GM21737 (cell line): ENCODE measurements around the gene HYDIN.
"Not testable (repeated sequence)": the region's sequence is repeated elsewhere in the genome, so short reads cannot be mapped to it uniquely, and the experiment has no call there.

Experiments
- ATAC-seq: cut with Tn5 transposase; IDR thresholded peaks from one replicate; pipeline ENCODE4 v1.9.1; 2021; ENCODE audit warnings: mild to moderate bottlenecking, moderate library complexity; ENCODE audit not compliant: unreplicated experiment

Gene HYDIN

DNA sequence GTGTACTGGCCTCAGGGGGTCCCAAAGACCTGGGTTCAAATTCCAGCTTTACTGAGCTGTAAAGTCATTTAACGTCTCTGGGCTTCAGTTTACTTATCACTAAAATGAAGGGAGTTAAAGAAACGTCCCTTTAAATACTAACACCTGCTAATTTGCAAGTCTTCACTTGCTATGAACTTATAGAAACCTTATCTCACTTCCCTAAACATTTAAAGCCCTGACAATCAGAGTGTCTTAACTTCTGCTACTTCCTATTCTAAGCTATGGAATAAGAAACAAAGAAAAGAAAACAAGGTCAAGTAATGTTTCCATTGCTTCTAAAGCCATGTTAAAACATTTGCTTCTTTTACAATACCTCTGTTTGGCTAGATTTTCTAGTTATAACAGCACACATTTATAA, 87.3 kb downstream of the HYDIN start:
- ATAC-seq: not testable (repeated sequence)

DNA sequence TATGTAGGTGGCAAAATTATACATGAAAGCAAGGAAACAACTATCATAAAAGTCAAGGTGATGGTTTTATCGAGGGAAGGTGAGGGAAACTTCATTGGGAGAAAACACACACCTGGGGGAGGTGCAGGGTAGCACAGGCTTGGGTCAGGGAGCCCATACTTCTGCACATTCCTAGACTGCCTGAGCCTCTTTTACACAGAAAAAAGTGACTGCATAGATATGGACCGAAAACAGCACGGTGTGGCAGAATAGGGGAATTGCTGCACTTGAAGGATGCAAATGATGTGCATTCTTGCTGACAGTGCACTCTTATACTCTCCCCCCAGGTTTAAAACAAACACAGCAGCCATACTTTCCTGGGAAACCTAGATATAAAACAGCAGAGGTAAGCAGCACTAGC, 120.0 kb downstream of the HYDIN start:
- not testable (repeated sequence) for ATAC-seq

DNA sequence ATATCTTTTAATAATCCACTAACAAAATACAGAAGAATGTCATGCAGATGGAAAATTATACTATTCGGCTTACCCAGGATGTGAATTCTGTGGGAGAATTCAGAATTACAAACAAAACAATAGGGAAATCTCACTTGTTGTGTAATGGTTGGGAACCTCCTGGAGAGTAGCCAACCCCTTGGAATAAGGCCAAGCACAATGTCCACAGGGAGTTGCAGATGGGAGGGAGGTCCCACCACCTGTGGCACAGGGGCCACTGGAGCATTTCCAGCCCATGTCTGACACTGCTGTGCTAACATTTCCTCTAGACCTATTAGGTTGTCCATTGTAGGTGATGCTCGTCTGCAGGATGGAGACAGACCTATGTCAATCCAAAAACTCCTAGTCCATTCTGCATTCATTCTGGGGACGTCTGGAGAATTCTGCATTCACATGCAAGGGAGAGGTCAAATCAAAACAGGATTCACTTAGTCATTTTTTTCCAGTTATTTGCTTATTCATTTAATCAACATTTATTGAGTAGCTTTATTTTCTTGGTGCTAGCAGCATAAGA, 120.8 kb downstream of the HYDIN start:
- ATAC-seq: not testable (repeated sequence)

DNA sequence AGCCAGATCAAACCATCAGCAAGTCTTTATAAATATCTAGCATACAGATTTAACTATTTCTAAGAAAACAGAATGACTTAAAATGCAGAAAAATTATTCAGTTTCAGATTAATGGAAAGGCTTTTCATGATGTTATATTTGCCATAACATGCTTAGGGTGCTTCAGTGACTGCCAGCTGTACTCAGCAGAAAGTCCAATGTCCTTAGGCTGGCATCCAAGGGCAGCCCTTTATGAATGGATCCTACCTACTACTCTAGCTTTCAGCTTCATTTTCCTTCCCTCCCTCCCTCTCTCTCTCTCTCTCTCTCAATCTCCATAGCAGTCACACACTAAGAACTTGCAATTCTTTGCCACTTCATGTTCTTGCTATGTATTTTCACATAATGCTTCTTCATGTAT, 124.6 kb downstream of the HYDIN start:
- not testable (repeated sequence) for ATAC-seq

DNA sequence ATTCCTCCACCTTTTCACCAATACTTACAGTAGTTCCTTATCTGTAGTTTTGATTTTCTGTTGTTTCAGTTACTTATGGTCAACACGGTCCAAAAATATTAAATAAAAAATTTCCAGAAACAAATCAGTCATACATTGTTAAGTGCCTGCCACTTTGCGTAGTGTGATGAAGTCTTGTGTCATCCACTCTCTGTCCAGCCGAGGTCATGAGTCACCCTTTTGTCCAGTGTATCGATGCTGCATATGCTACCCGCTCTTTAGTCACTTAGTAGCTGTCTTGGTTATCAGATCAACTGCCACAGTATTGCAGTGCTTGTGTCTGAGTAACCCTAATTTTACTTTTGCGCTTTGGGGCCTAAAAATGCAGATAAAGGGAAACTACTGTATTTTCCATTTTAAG, 146.9 kb downstream of the HYDIN start:
- not testable (repeated sequence) for ATAC-seq

DNA sequence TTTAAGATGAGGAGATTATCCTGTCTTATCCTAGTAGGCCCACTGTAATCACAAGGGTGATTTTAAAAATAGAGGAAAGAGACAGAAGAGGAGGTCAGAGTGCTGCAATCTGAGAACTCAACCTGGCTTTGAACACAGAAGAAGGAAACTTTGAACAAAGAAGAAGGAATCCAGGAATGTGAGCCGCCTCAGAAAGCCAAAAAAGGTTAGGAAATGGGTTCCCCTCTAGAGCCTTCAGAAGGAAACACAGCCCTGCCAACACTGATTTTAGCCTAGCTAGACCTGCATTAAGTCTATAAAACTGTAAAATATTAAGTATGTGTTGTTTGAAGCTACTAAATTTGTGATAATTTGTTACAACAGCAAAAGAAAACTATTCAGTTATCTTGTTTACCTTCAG, 149.7 kb downstream of the HYDIN start:
- ATAC-seq: not testable (repeated sequence)

DNA sequence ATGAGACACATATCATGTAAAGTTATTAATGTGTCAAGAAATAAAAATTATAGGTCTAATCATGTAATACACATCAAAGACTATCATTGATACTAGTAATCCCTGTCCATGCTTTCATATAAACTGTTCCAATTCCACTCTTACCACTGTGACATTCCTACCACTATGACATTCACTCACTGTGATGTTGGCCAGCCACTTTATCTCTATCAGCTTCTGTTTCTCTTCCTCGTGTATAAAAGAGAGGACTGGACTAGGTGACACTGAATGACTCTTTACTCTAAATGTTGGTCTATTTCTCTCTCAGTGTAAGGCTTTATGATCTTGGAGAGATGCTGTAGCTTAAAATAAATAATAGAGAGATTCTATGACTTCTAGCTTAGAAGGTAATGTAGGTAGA, 150.3 kb downstream of the HYDIN start:
- not testable (repeated sequence) for ATAC-seq

DNA sequence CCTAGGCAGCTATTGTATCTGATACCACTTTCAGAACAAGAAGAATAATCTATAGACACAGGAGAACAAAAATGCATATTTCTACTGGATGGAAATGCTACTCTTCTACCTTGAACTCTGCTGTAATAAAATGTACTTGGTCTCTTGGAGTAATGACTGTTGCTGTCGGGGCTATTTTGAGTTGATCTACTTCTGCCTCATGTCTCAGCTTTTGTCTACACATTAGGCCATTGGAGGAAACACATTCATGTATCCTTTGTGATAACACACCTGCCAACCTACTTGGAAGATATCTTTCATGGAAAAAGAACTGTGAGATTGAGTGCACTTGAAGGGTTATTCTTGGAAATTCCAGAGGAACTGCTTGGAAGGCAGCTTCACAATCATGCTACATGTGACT, 159.9 kb downstream of the HYDIN start:
- ATAC-seq: not testable (repeated sequence)

DNA sequence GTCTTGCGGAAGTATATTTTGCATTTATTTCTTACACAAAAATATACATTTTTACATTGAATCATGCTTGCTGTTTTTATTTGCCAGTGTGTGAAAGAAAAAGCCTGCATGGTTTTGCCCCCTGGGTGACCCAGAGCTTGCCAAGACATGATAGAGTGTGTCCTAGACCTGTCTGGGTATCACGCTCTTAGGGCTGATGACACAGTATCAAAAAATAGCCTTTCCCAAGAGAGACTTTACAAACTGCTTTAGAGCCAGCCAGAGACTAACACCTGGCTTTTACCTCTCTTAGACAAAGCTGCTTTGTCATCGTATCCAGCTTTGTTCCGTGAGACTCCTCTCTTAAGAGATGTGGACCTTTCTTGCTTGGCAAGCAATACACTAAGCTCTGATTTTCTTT, 160.7 kb downstream of the HYDIN start:
- ATAC-seq: not testable (repeated sequence)

DNA sequence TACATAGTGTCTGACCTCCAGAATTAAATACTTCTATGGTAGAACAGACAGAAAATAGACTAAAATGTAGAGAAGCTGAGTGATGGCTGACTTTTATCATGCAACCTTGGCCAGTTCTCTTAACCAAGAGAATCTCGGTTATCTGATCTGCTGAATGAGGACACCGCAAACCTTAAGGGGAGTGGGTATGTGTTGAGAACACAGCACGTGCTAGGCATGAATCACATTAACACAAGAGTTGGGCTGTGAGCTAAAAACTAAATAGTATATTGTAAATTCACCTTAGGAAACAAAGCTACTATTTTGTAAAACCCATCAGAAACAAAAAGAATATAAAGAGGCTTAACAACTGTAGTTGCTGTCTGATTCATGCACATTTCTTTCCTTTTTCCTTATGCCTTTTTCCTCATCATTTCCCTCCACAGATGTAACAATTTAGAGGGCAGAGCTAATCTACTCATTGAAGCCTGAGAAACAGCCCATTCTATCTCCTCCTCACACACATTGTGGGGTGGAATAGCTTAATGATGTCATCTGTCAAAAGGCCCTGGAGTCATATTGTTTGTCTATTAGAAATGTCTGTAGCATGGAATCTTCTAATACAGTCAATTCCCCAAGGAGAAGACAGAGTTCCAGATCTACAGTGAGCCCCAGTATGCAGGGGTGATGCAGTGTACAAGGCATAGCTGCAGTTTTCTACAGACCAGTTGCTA, 176.5 kb downstream of the HYDIN start:
- not testable (repeated sequence) for ATAC-seq

DNA sequence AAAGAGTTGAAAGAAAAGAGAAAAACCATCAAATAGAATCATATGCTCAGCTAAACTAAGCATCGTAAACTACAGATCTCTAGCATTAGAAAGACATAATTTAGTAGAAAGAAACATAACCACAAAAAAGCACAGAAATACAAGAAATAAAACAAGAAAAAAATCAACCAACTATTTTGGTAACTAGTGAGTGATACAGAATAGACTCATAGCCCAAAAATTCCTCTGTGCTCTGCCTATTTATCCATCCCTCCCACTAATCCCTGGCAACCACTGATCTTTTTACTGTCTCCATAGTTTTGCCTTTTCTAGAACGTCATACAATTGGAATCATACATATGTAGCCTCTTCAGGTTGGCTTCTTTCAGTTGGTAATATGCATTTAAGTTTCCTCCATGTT, 180.2 kb downstream of the HYDIN start:
- ATAC-seq: not testable (repeated sequence)

DNA sequence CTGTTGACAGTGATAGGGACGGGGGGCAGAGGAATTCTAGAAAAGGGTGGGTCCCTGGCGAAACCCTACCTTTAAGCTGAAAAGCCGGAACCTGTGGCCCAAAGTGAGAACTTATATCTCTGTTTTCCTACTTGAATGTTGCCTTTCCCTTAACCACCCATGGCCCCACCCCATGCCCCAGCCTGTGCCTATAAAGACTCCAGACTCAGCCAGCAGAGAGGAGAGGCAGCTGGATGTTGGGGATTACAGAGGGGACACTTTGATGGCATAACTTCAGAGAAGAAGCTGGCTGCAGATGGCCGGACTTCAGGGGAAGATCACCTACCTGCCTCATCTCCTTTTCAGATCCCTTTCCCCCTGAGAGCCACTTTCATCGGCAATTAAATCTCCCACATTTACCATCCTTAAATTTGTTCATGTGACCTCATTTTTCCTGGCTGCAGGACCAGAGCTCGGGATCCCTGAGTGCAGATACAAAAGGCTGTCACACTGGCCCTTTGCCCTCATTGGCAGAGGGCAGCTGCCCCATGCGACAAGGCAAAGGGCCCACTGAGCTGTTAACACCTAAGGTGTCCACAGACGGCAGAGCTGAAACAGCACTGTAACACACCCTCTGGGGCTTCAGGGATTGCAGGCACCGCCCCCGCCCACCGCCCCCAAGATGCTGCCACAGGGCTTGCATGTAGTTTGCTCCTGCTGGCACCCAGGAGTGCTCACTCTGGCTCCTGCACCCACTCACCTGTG, 191.0 kb downstream of the HYDIN start:
- not testable (repeated sequence) for ATAC-seq

DNA sequence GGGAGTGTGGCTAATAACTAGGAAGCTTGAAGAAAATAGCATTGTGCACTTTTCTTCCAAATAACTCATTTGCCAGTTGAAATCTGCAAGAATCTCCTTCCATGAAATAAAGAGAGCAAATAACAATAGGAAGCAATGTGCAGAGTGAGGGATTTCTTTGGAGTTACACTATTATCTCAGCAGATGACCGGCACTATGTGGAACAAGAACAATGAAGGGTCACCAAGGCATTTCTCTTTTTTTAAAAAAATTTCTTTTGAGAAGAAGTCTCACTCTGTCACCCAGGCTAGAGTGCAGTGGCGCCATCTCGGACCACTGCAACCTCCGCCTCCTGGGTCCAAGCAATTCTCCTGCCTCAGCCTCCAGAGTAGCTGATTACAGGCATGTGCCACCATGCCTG, 192.1 kb downstream of the HYDIN start:
- ATAC-seq: not testable (repeated sequence)

DNA sequence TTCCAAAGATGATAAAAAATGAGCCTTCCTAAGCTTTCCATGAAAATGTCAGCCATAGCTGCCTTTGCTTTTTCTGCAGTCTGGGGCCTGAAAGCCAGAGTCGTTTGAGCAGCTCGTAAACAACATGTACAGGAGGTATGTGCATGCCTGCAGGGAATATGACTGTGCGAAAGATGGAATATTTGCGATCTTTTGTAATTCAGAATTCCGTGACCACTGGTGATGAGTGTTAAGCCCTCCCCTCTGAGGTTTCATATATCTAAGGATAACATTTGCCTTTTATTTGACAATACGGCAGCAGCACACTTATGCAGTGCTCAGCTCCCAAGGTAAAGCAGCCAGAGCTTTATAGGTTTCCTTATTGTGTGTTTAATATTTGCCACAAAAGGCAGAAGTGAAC, 192.5 kb downstream of the HYDIN start:
- not testable (repeated sequence) for ATAC-seq

DNA sequence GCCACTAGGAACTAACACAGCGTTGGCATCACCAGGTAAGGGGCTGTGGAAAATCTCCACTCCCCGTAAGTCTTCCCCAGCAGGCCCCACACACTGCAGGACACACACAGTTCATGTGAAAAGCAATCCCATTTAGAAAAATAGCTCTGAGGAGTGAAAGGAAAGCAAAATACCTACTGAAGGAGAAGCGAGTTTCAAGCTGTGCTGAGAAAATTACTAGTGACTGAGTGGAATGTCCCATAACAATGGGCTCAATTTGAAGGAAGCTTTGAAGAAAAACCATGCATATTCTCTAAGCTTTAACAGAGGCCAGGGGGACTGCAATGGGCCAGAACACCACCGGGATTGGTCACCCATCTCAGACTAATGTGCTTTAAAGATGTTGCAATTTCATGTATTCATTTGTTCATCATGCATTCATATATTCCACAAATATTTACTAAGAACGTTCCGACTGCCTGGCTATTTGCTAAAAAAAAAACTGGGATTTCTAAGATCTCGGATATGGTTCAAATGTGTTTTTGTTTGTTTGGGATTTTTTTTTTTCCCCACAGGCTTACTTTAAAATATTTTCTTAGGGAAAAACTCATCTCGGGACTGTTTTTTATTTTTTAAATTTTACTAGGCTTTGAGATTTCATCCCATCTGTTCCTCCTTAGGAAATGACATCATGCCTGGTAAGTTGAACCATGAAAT, 202.3 kb downstream of the HYDIN start:
- ATAC-seq: not testable (repeated sequence)

DNA sequence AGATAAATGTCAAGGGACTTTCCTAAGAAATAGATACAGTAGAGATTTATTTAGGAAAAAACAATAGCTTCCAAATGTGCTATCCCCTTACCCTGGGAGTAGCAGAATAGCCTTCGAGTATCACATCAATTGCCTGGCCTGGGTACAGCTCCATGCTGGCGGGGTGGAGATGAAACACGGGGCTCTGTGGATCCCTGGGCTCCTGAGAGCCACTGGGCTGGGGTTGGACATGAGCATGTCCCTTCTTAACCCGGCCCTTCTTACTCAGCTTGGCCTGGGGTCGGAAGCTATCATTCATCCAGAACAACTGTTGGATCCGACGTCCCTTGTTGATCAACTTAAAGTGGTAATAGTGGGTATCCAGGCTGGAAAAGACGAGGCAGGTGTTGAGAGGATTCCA, 203.0 kb downstream of the HYDIN start:
- not testable (repeated sequence) for ATAC-seq

DNA sequence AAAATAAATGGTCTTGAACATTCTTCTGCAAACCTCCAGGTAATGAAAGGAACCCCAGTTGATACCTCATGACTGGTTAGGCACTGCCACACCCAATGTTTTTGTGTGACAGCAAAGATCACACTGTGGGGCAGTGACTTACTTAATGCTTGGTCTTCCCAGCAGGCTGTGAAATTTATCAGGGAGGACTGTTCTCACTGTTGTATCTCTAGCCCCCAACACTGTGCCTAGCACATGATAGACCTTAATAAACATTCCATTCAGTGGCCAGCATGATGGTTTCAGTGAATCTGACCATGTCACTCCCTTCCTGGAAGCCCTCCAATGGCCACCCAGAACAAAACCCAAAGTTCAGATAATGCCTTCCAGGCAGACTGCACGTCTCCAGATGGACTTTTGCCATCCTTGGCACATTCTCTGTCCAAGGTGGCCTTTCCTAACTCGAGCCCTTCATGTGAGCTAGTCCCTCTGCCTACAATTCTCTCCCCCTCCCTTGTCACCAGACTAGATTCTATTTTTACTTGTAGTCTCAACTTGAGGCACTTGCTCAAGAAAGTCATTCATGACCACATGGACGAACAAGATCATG, 206.6 kb downstream of the HYDIN start:
- not testable (repeated sequence) for ATAC-seq

DNA sequence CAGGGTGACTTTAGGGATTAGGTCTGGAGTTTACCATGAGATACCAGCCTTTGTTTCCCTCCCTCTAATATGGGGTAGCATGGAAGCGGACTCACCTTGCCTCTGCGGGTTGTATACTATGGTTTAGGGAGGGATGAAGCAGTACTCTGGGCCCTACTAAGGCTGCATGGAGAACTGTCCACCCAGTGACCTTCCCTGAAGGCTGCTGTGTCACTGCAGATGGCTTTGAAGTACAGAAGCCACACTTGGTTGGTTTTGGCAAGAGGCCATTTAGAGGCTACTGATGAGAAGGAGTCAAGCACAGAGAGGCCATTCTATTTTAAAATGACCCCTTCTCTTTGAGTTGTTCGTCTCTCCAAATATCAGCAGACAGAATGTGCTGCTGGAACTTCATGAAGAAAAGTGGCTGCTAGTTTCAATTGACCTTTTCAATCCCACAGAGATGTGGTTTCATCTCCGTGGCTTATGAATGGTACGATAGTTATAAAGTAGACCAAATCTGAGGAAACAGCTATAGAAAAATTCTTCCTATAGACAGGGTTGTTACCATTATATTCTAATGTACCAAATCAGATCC, 208.5 kb downstream of the HYDIN start:
- not testable (repeated sequence) for ATAC-seq

DNA sequence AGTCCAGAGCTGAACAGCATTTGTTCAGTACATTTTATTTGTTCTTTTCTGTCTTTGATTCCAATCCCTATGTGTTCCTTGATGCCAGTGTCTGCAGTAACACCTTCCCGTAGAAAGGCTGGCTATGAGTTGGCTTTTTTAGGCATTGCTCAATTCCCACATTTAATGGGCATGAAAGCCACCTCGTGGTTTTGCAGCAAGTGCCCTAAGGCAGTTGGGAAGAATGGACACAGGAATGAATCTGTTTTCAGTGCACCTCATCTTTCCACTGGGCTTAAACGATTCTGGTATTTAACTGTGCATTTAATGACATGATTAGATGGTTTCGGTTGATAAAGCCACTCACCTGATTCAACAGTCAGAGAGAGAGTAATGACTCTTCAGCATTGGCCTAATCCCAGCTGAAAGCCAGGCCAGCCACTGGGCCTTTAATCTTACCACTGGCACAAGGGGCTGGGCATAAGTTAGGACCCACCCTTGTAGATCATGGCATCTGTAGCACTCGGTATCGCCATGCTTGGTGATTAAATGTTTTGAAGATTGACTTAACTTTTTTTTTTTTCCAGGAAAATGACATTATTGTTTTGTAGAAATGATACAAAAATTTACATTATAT, 211.3 kb downstream of the HYDIN start:
- ATAC-seq: not testable (repeated sequence)

DNA sequence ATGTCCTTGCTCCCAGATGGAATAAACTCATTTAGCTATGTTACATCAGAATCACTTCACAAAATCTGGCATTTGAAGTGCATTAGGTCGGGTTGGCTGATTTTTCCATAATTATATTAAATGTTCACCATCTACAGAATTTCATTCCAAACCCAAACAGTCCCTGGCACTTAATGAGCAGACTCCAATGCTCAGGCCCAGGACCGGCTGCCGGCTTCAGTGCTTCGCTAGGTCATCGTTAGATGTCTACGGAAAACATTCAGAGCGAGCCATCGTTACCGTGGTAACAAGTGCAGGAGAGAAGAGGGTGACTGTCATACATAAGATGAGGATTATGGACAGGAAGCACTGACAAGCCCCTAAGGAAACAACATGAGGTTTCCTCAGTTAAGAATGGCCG, 215.1 kb downstream of the HYDIN start:
- not testable (repeated sequence) for ATAC-seq
